Activated CD4-positive, alpha-beta T cell treated with anti-CD3 and anti-CD28 coated beads for 36 hours (primary cell): Measurements from ENCODE around the gene RAD51B. TPM values are rescaled to one million over a fixed set of nuclear protein-coding genes. Genes with fewer than 3 reads are reported as not detected.

Experiments used
- ATAC-seq: fragments of 200-7000 bp; cut with Tn5 transposase; one replicate; pipeline ENCODE4 v1.10.0; 2021; ENCODE audit warnings: mild to moderate bottlenecking, moderate library complexity
- CTCF ChIA-PET: fragments of 350-600 bp; sonication (Branson Sonifier 250); formaldehyde crosslinking; loops from one replicate; lab custom pipeline; 2021; ENCODE audit warnings: antibody characterized with exemption; lab: Charles Lee
- POLR2A ChIA-PET: fragments of 350-600 bp; sonication (Branson Sonifier 250); formaldehyde crosslinking; loops from one replicate; lab custom pipeline; 2021; ENCODE audit warnings: antibody characterized with exemption, inconsistent platforms; lab: Charles Lee
- DNase-seq: peaks from one replicate; pipeline ENCODE4 v3.0.0-alpha.2; 2020
- H3K27ac Mint-ChIP-seq: one replicate; pipeline ENCODE4 v1.8.0; 2021; ENCODE audit warnings: mixed read lengths
- H3K27me3 Mint-ChIP-seq: one replicate; pipeline ENCODE4 v1.8.0; 2021; ENCODE audit warnings: mixed read lengths
- H3K36me3 Mint-ChIP-seq: one replicate; pipeline ENCODE4 v1.8.0; 2021; ENCODE audit warnings: low read depth, mixed read lengths
- H3K4me1 Mint-ChIP-seq: one replicate; pipeline ENCODE4 v1.8.0; 2021; ENCODE audit warnings: mixed read lengths
- H3K4me3 Mint-ChIP-seq: one replicate; pipeline ENCODE4 v1.8.0; 2021; ENCODE audit warnings: mild to moderate bottlenecking, moderate library complexity, mixed read lengths
- H3K9me3 Mint-ChIP-seq: one replicate; pipeline ENCODE4 v1.8.0; 2021; ENCODE audit warnings: low read depth, mixed read lengths
- intact Hi-C, 2 experiments: fragments of 100-400 bp; cut with DNase I in 1 of 2; cut with micrococcal nuclease in 1 of 2; formaldehyde crosslinking; loops; one replicate each; pipeline versions ENCODE4 v1.14.2 to v1.15.1; 2022 to 2024; cut with DNase I, micrococcal nuclease
- total RNA-seq, 2 experiments: library from RNA; stranded (reverse); gene quantifications; one replicate each; pipeline ENCODE4 v1.2.3, GENCODE V29; 2021

Gene RAD51B
- total RNA-seq, 2 experiments from 2014 or later: 26.4 to 39.9 TPM

DNA sequence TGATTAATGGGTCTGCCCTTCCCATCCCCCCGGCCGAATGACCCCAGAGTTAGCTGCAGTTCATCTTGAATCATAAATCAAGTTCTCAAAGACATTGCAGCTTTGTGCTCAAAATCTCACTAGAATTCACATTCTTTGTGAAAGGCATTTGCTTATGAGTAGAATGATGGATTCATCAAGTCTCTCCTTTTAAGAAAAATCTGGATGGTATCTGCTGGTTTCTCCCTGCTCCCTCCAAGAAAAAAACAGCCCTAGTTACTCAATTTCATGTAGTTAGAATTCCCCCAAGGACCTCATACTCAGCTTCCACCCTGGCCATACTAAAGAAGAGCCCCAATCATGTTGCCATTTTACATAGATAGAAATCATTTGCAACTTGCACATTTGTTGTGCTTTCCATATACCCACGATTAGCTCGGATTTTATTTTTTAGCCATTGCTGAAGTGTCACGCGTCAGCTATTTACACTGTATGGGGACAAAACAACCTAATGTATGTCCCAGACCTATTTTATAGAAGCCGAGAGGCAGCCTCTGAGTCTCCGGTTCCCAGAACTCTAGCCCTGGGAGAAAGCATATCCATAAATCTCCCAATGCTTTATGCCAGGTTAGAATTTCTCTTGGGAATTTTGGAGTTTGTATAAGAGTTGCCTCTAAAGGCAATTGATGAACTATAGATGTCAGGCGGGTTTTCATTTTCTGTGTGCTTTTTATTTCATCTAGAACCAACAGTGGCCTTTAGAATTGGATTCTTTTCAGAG, 673.8 kb downstream of the RAD51B start:
- intact Hi-C loops: no loop called here
- Mint-ChIP-seq H3K27ac (no peak overlapping the region), H3K4me1 (peaks cover 30% of the 10 kb centered on the region), H3K27me3 (no peaks in the 10 kb centered on the region), H3K4me3 (no peak overlapping the region), H3K9me3 (no peaks in the 10 kb centered on the region), H3K36me3 (no peaks in the 10 kb centered on the region)
- POLR2A ChIA-PET: interaction anchor here (0.7 kb wide), 1 partner anchor 48 kb away, joined by 3 read pairs; no protein-coding TSS in a partner anchor
- ATAC-seq (no peak), DNase-seq (no peak)
- CTCF ChIA-PET: interaction anchor here (0.6 to 1.2 kb wide), 3 partner anchors 194 to 479 kb away, joined by 3 to 4 read pairs (median 3); no protein-coding TSS in a partner anchor

- ATAC-seq: no peak
- Mint-ChIP-seq H3K4me3 (no peak overlapping the region), H3K27ac (no peak overlapping the region), H3K36me3 (no peaks in the 10 kb centered on the region), H3K27me3 (no peaks in the 10 kb centered on the region), H3K9me3 (no peaks in the 10 kb centered on the region), H3K4me1 (peaks cover 26% of the 10 kb centered on the region)
- intact Hi-C loops: no loop called here
- ChIA-PET POLR2A (interaction anchor here (0.6 kb wide), 1 partner anchor 14 kb away, joined by 3 read pairs; no protein-coding TSS in a partner anchor), CTCF (interaction anchor here (0.6 kb wide), 1 partner anchor 105 kb away, joined by 3 read pairs; no protein-coding TSS in a partner anchor)
- DNase-seq: no peak
These were observed 675.8 kb downstream of the RAD51B start for GRCh38 chr14:68495101-68496039.

DNA sequence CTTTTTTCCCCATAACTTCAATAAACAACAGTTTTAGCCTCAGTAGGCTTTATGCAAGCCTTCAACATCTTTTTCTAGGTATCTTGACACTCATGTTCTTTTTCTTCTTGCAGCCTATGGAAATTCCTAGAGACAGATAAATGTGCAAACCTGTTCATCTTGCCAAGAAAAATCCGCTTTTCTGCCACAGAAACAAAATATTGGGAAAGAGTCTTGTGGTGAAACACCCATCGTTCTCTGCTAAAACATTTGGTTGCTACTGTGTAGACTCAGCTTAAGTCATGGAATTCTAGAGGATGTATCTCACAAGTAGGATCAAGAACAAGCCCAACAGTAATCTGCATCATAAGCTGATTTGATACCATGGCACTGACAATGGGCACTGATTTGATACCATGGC, 677.4 kb downstream of the RAD51B start:
- Mint-ChIP-seq H3K36me3 (no peaks in the 10 kb centered on the region), H3K27ac (no peak overlapping the region), H3K27me3 (no peaks in the 10 kb centered on the region), H3K4me1 (peaks cover 34% of the 10 kb centered on the region), H3K9me3 (no peaks in the 10 kb centered on the region), H3K4me3 (no peak overlapping the region)
- ATAC-seq (no peak), DNase-seq (no peak)
- POLR2A ChIA-PET: no interaction called here
- intact Hi-C loops: no loop called here
- CTCF ChIA-PET: no interaction called here

DNA sequence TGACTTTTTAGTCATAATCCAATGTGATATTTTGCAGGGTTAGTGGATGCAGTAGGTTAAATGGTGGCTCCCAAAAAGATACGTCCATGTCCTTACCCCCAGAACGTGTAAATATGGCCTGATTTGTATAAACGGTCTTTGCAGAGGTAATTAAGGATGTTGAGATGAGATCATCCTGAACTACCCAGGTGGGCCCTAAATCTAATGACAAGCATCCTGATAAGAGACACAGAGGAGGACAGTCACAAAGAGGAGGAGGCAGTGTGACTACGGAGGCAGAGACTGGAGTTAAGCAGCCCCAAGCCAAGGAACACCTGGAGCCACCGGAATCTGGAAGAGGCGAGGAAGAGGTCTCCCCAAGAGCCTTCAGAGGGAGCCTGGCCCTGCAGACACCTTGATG, 679.9 kb downstream of the RAD51B start:
- intact Hi-C loops: no loop called here
- ATAC-seq (no peak), DNase-seq (no peak)
- ChIA-PET POLR2A (no interaction called here), CTCF (no interaction called here)
- Mint-ChIP-seq H3K9me3 (no peaks in the 10 kb centered on the region), H3K36me3 (no peaks in the 10 kb centered on the region), H3K4me3 (no peak overlapping the region), H3K4me1 (peaks cover 43% of the 10 kb centered on the region), H3K27ac (no peak overlapping the region), H3K27me3 (no peaks in the 10 kb centered on the region)

DNA sequence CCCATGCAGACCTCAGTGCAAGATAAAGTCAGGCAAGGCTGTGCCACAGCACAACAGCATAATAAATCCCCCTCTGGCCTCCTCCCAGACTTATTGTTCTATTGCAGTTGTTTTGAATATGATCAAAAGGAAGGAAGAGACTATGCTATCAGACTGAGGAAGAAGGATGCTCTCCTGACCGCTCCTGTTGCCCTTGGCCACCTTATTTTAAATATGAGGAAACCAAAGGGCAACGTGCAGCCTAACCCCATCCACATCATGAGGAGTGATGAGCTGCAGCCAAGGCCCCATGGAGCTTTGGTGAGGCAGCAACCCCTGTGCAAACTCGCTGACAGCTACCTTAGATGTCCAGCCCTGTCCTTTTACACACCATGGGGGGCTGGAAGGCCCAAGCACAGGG, 681.6 kb downstream of the RAD51B start:
- H3K4me3 Mint-ChIP-seq: no peak overlapping the region
- ATAC-seq: no peak
- CTCF ChIA-PET: interaction anchor here (0.6 kb wide), 2 partner anchors 10 to 189 kb away, joined by 3 read pairs; no protein-coding TSS in a partner anchor
- intact Hi-C loops: loop anchor here in 1 of 2 experiments (10.0 kb wide), 1 partner anchor 216 kb away; no protein-coding TSS in a partner anchor
- H3K36me3 Mint-ChIP-seq: no peaks in the 10 kb centered on the region
- no peaks in the 10 kb centered on the region for H3K9me3 Mint-ChIP-seq
- no peaks in the 10 kb centered on the region for H3K27me3 Mint-ChIP-seq
- peaks cover 36% of the 10 kb centered on the region for H3K4me1 Mint-ChIP-seq
- DNase-seq: no peak
- POLR2A ChIA-PET: no interaction called here
- H3K27ac Mint-ChIP-seq: no peak overlapping the region

DNA sequence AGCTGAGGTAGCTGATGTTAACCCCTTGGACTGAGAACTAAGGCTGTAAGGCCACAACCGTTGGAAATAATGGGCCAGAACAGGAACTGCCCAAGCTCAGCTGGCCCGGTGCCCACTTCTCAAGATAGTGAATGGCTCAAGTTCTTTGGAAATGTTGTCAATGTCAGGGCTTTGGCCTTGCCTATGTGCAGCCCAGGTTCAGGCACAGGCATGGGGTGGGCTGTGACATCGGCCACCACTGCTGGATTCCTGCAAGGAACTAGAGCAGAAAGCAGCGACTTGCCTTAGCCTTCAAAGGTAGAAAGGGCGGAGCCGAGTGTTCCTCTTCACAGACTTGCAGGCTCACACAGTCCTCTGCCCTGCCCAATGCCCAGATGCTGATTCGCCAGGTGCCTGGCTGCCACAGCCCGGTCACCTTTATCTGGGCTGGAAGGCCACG, 682.1 kb downstream of the RAD51B start:
- Mint-ChIP-seq H3K4me1 (peaks cover 37% of the 10 kb centered on the region), H3K27me3 (no peaks in the 10 kb centered on the region), H3K9me3 (no peaks in the 10 kb centered on the region), H3K27ac (no peak overlapping the region), H3K4me3 (no peak overlapping the region), H3K36me3 (no peaks in the 10 kb centered on the region)
- DNase-seq (no peak), ATAC-seq (no peak)
- intact Hi-C loops: loop anchor here in 1 of 2 experiments (10.0 kb wide), 1 partner anchor 217 kb away; no protein-coding TSS in a partner anchor
- ChIA-PET POLR2A (no interaction called here), CTCF (interaction anchor here (0.6 kb wide), 1 partner anchor 189 kb away, joined by 3 read pairs; no protein-coding TSS in a partner anchor)

DNA sequence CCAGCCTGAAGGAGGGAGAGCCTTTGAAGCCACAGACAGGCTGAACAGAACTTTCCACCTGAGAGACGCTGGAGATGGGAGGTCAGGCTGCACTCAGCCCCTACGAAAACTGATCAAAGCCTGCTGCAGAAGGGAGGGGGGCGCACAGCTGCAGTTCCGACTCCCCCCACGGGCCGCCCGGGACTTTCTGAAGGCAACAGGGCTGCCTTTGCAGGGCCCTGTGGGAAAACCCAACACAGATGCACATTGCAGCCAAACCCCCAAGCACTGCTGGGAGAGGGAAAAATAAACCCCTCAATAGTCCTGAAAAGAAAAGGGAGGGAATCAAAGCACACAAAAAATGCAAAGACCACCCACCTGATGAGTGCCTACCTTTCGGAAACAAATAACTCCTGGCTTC, 682.7 kb downstream of the RAD51B start:
- DNase-seq (no peak), ATAC-seq (no peak)
- intact Hi-C loops: loop anchor here in 1 of 2 experiments (10.0 kb wide), 1 partner anchor 217 kb away; no protein-coding TSS in a partner anchor
- POLR2A ChIA-PET: no interaction called here
- CTCF ChIA-PET: no interaction called here
- Mint-ChIP-seq H3K27me3 (no peaks in the 10 kb centered on the region), H3K36me3 (no peaks in the 10 kb centered on the region), H3K9me3 (no peaks in the 10 kb centered on the region), H3K4me3 (no peak overlapping the region), H3K4me1 (peaks cover 43% of the 10 kb centered on the region), H3K27ac (no peak overlapping the region)

GRCh38 chr14:68503186-68503825, 683.7 kb downstream of the RAD51B start:
- ChIA-PET CTCF (no interaction called here), POLR2A (no interaction called here)
- Mint-ChIP-seq H3K27ac (no peak overlapping the region), H3K4me3 (no peak overlapping the region), H3K36me3 (no peaks in the 10 kb centered on the region), H3K4me1 (peaks cover 53% of the 10 kb centered on the region), H3K9me3 (no peaks in the 10 kb centered on the region), H3K27me3 (no peaks in the 10 kb centered on the region)
- ATAC-seq (no peak), DNase-seq (no peak)
- intact Hi-C loops: loop anchor here in 1 of 2 experiments (10.0 kb wide), 1 partner anchor 219 kb away; no protein-coding TSS in a partner anchor

DNA sequence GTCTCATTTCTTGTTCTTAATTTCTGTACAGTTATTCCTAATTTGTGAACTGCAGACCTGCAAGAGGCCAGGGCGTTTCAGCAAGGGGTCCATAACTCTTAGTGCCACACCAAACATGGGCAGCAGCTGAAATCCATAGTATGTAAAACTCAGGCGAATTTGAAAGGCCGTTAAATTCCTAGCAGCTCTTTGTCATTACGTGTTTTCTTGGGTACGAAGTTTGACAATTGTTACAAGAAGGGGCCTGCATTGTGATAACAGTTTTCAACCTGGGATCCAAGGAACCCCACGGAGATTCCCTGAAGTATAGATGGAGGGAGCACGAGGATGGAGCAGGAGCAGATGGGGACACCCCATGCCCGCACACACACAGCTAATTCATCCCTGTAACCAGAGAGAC, 685.3 kb downstream of the RAD51B start:
- no peaks in the 10 kb centered on the region for H3K36me3 Mint-ChIP-seq
- no peak overlapping the region for H3K4me3 Mint-ChIP-seq
- POLR2A ChIA-PET: interaction anchor here (0.6 kb wide), 1 partner anchor 160 kb away, joined by 3 read pairs; no protein-coding TSS in a partner anchor
- H3K27ac Mint-ChIP-seq: no peak overlapping the region
- no peak for ATAC-seq
- intact Hi-C loops: loop anchor here in 1 of 2 experiments (10.0 kb wide), 1 partner anchor 220 kb away; no protein-coding TSS in a partner anchor
- H3K27me3 Mint-ChIP-seq: no peaks in the 10 kb centered on the region
- CTCF ChIA-PET: interaction anchor here (0.6 to 1.2 kb wide), 3 partner anchors 9 to 275 kb away, joined by 3 read pairs; no protein-coding TSS in a partner anchor
- no peaks in the 10 kb centered on the region for H3K9me3 Mint-ChIP-seq
- DNase-seq: no peak
- H3K4me1 Mint-ChIP-seq: peaks cover 54% of the 10 kb centered on the region

DNA sequence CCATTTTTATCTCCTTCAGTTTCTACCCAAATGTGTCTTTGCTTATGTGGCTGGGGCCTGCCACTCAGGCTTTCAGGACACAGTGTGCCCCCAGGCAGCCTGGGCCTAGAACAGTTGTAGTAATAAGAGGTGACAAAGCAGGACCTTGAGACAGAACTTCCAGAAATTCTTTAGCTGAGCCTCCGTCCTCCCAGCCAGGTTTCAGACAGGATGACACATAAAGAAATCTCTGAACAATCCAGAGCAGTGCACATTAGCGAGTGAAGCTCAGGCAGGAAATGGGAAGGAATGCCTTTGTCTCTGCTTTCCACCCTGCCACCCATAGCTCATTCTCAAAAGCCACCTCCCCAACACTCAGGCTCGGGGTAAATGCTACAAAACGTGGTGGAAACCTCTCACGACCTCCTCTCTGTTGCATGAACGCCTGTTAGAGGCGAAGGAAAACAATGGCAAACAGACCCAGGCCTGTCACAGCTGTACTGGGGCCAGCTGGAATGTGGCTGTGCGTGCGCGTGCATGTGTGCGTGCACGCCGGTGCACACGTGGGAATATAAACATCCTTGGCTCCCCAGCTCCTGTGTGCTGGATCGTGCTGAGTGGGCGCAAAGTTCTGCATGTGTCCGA, 686.6 kb downstream of the RAD51B start:
- no peak for DNase-seq
- H3K36me3 Mint-ChIP-seq: no peaks in the 10 kb centered on the region
- H3K4me3 Mint-ChIP-seq: peak overlapping the region; percentile 39
- H3K27ac Mint-ChIP-seq: peak overlapping the region; percentile 60
- H3K9me3 Mint-ChIP-seq: no peaks in the 10 kb centered on the region
- CTCF ChIA-PET: interaction anchor here (1.2 to 1.8 kb wide), 2 partner anchors 8 to 338 kb away, joined by 3 to 9 read pairs; no protein-coding TSS in a partner anchor
- ATAC-seq: peak; percentile 22
- POLR2A ChIA-PET: interaction anchor here (1.3 kb wide), 1 partner anchor 17 kb away, joined by 4 read pairs; no protein-coding TSS in a partner anchor
- intact Hi-C loops: loop anchor here in 1 of 2 experiments (10.0 kb wide), 1 partner anchor 221 kb away; no protein-coding TSS in a partner anchor
- H3K4me1 Mint-ChIP-seq: peaks cover 51% of the 10 kb centered on the region
- no peaks in the 10 kb centered on the region for H3K27me3 Mint-ChIP-seq
